Stimulated activated CD4-positive, alpha-beta T cell treated with anti-CD3 and anti-CD28 coated beads, TNF-alpha, amount 100 ng/mL, for 24 hours (primary cell): ENCODE data around the gene SEPTIN2.
A peak's percentile ranks its signal among the peaks of the same experiment; 100 is the strongest.
"Not testable (repeated sequence)": the region's sequence is repeated elsewhere in the genome, so short reads cannot be mapped to it uniquely, and the experiment has no call there.

Experiments used
- DNase-seq, 3 experiments: peaks; one replicate each; pipeline ENCODE4 v3.0.0-alpha.2; 2020; ENCODE audit warnings: low read depth in 3 of 3

SEPTIN2 gene

DNA sequence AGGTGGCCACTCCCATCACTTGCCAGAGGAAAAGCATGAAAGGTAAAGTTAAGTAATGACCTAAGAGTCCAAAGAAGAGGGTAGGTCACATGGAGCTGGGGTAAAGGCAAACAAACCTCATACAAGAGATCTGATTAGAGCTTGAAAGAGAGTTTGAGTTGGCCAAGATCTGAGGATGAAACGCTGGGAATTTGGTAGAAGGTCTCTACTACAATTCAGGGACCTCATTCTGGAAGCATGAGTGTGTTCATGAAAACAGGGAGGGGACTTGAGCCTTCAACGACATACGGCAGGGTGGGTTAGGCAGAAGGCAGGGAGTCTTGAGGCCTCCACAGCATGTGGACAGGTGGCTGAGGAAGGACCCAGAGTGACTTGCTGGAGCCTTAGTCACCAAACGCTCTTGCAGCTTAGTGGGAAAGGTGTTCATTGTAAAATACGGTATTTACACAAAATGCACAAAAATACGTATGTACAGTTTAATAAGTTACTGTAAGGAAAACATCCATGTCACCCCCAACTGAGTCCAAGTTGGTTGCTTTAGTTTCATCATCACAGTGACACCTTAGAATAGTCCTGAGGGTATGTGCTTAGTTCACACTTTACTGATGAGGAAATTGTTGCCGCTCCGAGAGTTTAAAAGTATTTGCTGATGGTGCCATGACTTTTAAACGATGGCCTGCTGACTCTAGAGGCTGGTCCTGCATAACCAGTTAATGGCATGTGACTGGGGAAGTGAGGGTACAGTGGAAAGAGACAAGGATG is 35.3 kb downstream of the SEPTIN2 start:
- DNase-seq = no peak

- DNase-seq = no peak
Measured at GRCh38 chr2:241351640-241352031, 35.9 kb downstream of the SEPTIN2 start.

DNA sequence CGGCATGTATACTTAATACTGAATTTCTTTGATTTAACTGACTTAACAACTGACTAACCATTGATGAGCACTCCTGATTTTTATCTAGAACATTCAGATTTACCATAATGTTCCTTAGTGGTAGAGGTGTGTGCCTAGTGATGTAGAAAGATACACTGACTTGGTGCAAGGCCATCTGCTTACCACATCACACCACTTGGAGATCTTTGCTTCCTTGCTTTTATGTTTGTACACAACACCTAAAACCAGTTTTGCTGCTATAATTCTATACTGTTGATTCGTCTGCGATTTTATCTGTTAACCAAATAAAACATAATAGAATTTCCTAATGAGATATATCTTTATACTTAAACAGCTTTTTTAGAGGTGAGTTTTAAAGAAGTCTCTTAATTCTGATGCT is 36.5 kb downstream of the SEPTIN2 start:
- no peak for DNase-seq

GRCh38 chr2:241354668-241355658 is 39.2 kb downstream of the SEPTIN2 start:
- DNase-seq = peak; percentile 32 to 74 (median 42)

- DNase-seq = peak; percentile 94 to 97 (median 96)
Measured at GRCh38 chr2:241355983-241356870, 40.5 kb downstream of the SEPTIN2 start, which contains the start of gene FARP2. Gene FARP2 (plus strand): TSS chr2:241356285. CDS start chr2:241373108, 16,823 bp downstream.

- DNase-seq = no peak
Measured at GRCh38 chr2:241356871-241357260, 41.1 kb downstream of the SEPTIN2 start.

- no peak for DNase-seq
Measured at GRCh38 chr2:241357531-241357930, 41.8 kb downstream of the SEPTIN2 start.

- DNase-seq = no peak
Measured at GRCh38 chr2:241358470-241358869, 42.7 kb downstream of the SEPTIN2 start.

- no peak for DNase-seq
Measured at GRCh38 chr2:241359481-241360045, 43.8 kb downstream of the SEPTIN2 start.

DNA sequence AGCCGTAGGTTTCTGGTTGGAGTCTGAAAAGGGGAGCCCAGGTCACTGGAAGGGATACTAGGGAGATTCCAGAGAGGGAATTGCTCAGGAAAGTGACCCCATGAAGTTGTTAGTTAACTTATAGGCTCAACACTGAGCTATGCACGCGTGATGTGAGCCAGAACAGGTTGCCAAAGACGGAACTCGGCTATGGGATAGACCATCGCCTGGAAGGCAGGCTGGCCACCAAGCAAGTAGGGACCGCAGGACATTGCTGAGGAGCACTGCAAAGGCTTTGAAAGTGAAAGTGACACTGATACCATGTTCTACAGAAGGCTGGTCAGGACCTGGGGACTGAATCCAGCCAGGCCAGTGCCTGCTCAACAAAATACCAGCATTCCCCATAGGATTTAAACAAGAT is 47.7 kb downstream of the SEPTIN2 start:
- DNase-seq = no peak

- no peak for DNase-seq
Measured at GRCh38 chr2:241364781-241365180, 49.1 kb downstream of the SEPTIN2 start.

GRCh38 chr2:241366678-241367077 is 51.0 kb downstream of the SEPTIN2 start:
- DNase-seq = no peak

- DNase-seq = no peak
Measured at GRCh38 chr2:241368643-241369042, 52.9 kb downstream of the SEPTIN2 start.

- no peak for DNase-seq
Measured at GRCh38 chr2:241372361-241372992, 56.8 kb downstream of the SEPTIN2 start.

GRCh38 chr2:241373446-241373845 is 57.7 kb downstream of the SEPTIN2 start:
- DNase-seq = no peak

- DNase-seq = not testable (repeated sequence)
Measured at GRCh38 chr2:241373906-241374305, 58.2 kb downstream of the SEPTIN2 start.

- no peak for DNase-seq
Measured at GRCh38 chr2:241375300-241375699, 59.6 kb downstream of the SEPTIN2 start.

DNA sequence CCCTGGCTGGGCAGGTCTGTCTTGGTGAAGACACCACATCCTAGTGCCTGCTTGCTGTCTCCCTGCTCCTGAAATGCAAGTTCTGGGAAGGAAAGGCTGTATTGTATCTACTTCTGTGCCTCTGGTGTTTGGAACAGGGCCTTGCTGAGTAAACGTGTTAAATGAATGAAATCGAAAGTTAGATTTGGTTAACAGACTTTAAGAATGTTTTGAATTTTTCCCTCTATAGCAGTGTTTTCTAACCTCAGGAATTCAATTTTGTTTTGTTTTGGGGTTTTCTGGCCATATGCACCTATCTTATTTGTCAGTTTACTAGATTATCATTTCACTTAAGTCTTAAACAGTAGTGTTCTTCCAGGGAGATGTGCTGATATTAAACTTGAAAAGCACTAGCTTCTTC is 61.1 kb downstream of the SEPTIN2 start:
- no peak for DNase-seq

- no peak for DNase-seq
Measured at GRCh38 chr2:241378816-241379215, 63.1 kb downstream of the SEPTIN2 start.
